Activated gamma-delta T cell treated with Interleukin-2 at 50 U/mL for 16 hours (primary cell): ENCODE measurements around the gene FAM210B.
A peak's percentile ranks its signal among the peaks of the same experiment; 100 is the strongest.
"Not testable (repeated sequence)": the region's sequence is repeated elsewhere in the genome, so short reads cannot be mapped to it uniquely, and the experiment has no call there.

Experiments used
- DNase-seq: peaks from one replicate; pipeline ENCODE4 v3.0.0-alpha.2; 2020

The FAM210B gene, protein sequence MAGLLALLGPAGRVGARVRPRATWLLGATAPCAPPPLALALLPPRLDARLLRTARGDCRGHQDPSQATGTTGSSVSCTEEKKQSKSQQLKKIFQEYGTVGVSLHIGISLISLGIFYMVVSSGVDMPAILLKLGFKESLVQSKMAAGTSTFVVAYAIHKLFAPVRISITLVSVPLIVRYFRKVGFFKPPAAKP

DNA sequence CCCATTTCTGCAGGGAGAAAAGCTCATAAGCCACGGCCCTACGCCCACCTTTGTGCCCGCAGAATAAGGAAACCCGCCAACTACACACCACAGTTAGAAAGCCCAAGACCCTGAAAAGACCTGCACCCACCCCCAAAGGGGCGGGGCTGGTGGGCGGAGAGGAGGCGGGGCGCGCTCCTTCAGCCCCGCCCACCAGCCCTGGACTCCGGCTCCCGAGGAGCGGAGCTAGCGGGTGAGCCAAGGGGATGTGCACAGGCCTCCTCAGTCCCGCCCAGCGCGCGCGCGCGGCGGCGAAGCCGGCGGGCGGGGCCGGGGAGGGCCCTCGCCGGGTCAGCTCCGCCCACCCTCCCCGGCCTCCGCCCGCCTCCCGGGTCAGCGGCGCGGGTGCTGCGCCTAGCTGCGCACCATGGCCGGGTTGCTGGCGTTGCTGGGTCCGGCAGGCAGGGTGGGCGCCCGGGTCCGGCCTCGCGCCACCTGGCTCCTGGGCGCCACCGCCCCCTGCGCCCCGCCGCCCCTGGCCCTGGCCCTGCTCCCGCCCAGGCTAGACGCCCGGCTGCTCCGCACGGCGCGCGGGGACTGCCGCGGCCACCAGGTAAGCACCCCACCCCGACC is at the start of gene FAM210B:
Gene FAM210B, plus strand, starts transcription at position 375 of the 612 bp plus-strand sequence. Its CDS starts 32 bp downstream, at position 407.
- peak; percentile 76 for DNase-seq

DNA sequence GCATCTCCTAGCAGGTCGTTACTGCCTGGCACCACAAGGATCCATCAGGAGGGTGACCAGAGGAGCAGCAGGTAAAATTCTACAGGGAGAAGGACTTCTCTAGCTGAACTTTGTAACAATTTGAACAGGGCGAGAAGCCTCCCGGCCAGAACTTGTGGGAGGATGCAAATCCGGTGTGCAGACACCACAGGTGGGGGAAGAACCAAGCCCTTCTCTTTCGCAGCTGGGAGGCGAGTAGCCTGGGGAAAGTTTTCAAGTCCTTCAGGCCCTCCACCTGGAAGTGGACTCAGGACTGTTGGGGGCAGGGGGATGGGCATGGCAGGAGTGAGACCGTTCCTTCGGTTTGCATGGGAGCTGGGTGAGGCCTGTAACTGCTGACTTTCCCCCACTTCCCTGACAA is 42.7 kb upstream of the FAM210B start:
- no peak for DNase-seq

DNA sequence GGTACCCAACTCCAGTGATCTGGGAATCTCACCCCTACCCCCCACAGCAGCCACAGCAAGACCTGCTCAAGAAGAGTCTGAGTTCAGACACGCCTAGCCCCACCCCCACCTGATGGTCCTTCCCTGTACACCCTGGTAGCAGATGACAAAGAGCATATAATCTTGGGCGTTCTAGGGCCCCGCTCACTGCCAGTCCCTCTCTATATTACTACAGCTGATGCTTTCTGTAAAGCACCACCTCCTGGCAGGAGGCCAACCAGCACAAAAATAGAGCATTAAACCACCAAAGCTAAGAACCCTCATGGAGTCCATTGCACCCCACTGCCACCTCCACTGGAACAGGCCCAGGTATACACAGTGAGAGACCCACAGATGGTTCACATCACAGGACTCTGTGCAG is 42.3 kb upstream of the FAM210B start:
- DNase-seq, result no peak

DNA sequence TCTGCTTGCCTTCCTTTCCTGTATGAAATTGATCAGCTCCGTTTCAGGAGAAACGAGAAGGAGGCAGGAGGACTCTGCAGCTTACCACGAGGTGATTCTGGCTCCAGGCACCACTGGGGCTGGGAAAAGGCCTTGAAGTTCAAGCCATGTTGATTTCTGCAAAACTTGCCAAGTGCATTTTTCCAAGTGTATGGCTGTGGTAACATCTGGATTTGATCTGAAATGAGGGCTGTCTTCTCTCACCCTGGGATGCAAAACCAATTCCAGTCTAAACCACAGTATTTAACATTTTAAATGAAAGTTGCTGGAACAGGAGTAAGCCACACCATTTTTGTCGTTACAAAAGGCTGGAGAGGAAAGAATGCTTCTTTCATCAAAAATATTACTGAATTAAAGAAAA is 36.1 kb upstream of the FAM210B start:
- DNase-seq, result no peak

DNA sequence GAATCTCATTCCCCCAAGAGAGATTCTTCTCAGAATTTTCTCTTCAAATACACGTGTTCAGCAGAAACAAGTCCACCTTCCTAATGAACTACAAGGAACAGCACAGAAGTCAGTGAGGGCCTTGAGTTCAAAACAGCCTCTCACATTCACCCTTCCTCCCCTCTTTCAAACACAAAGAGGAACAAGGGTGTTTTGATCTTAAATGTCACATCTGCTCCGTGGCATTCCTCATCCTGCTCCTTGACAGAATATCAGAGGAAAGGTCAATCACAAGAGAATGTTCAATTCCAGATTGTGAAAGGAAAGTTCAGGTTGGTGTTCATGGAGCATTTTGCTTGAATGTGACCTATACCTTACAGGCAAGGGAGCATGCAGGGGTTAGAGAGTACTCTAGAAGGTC is 35.6 kb upstream of the FAM210B start:
- no peak for DNase-seq

DNA sequence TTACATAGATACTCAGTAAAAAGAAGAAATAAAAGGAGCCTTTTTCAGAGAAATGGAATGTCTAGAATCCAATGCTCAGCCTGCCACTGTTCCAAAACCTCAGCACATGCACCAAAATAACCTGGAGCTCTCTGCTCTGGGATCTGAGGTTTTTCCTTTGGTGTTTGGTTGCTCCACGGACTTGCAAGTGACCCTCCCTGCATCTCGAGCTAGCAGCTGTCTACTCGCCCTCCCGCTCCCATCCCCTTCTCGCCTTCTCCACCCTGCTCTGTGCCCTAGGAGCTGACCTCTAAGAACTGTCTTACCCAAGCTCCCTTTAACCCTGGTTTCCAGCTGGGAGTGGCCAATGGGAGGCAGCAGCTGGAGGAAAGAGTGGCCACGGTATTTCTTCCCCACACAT is 35.1 kb upstream of the FAM210B start:
- no peak for DNase-seq

DNA sequence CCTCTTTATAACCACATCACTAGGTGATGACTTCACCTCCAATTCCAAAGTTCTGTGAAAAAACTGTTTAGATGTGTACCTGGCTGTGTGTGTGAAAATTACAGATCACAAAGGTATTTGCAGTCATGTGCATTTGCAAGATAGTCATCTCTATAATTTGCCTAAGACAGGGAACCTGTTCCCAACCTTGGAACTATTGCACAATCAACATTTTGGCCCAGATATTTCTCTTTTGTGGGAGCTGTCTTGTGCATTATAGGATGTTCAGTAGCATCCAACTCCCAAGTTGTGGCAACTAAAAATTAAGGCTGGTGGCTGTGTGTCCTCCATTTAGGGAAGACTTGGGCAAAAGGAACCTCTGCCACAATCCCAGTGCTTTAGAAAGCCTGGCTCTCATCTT is 34.0 kb upstream of the FAM210B start:
- DNase-seq, result no peak

DNA sequence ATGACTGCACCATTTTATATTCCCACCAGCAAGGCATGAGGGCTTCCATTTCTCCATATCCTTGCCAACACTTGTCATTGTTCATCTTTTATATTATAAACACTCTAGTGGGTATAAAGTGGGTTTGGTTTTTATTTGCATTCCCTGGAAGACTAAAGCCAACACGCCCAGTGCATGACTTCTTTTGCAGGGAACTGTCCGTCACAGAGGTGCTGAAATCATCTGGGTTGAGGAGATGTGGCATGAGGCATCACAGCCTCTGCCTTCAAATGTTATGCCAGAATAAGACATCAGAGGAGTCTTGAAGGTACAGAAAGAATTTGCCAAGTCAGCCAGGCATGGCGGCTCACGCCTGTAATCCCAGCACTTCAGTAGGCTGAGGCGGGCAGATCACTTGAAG is 29.9 kb upstream of the FAM210B start:
- DNase-seq, result no peak

DNA sequence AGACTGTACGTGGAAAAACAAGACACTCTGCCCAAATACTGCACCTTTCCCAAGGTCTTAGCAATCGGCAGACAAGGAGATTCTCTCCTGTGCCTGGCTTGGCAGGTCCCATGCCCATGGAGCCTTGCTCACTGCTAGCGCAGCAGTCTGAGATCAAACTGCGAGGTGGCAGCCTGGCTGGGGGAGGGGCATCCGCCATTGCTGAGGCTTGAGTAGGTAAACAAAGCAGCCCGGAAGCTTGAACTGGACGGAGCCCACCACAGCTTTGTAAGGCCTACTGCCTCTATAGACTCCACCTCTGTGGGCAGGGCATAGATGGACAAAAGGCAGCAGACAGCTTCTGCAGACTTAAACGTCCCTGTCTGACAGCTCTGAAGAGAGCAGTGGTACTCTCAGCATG is 22.1 kb upstream of the FAM210B start:
- DNase-seq, result not testable (repeated sequence)

DNA sequence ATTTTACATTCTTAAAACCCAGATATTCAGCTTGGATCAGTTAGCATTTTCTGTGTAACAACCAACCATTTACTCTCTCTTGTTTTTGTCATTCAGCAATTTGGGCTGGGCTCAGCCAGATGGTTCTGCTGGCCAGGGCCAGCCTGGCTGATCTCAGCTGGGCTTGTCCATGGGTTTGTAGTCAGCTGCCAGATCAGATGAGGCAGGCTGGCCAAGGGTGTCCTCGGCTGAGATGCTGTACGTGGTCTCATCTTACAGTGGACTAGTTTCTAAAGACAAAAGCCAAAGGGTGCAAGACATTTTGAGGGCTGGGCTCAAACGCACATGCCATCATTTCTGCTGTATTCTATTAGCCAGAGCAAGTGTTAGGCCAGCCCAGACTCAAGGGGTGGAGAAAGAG is 16.0 kb upstream of the FAM210B start:
- no peak for DNase-seq

DNA sequence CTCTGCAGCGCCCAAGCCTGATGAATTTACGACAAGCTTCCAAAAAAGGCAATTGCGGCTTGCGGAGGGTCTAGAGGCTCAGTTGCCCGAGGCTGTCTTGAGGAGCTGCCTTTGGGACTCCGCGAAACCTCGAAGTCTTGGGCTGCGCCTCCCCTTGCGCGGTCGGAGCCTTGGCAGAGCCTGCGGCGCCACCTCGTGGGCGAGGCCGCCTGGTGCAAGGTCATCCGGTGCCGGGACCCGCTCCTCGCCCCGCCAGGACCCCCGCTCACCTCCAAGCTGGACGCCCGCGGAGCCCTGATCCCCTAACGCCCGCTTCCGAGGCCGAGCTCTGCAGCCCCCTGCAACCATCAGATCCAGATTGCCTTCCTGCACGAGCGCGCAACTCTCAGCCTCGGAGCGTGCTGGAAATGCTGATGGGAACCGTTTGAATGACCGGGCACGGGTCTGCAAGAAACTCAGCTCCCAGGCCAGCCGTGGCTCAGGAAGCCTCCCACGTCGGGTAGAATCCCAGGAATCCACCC is 14.9 kb upstream of the FAM210B start:
- no peak for DNase-seq

DNA sequence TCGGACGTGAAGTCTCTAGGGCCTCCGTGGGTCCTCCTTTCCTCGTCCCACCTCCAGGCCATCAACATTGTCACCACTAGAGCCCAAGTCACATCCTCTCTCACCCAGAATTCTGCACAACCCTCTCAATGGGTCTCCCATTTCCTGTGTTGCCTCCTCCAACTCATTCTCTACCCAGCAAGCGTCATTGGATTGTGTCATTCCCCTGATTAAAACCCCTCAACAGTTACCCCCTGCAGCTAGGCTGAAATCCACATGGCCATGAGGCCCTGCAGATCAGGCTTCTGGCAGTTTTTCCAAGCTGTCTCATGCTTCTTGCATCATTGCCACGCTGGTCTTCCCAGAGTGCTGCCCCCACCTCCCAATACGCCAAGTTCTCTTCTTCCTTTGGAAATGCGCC is 12.9 kb upstream of the FAM210B start:
- no peak for DNase-seq

DNA sequence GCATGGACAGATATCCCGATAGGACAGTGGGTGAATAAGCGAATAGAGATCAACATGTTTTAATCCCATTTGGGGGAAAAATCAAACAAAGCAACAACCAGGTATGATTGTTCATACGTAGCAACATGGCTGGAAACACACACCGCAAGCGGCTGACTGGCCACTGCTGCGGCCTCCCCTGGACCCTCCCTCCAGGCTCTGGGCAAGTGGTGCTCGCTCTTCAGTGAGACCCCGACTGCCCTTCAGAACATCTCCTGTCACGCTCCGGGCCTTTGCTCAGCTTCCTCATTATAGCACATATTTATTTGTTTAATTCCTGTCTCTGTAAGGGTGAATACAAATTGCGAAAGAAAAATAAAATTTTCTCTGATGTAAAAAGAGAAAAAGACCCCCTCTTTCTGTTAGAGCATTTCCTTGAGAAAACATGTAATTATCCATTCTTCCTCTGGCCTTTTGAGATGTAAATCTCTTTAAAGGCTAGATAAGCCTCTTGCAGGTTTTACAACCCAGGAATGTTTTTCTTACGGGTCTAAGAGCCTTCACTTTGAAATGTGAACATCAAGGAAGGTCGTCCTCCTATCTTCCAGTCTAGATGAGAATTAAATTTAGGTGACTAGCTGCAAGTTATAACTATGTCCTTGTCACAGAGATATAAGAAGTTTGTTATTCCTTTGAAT is 11.0 kb upstream of the FAM210B start:
- DNase-seq, result no peak

DNA sequence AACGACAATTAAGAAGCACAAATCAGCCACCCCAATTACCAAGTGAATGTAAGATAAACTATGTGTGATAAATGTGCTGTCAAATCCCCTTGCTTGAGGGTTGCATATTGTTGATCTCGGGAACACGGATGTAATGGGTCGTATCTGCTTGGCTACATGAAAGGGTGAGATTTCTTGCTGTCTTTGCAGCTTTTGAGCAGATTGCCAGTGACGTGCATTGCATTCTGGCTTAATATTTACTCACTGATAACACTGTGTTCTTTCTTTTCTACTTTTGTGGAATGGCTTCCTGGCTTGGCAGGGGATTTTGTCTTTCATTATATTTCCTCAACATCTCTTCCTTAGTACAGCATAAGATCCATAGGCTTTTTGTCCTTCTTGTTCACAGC is 10.5 kb upstream of the FAM210B start:
- DNase-seq, result no peak

DNA sequence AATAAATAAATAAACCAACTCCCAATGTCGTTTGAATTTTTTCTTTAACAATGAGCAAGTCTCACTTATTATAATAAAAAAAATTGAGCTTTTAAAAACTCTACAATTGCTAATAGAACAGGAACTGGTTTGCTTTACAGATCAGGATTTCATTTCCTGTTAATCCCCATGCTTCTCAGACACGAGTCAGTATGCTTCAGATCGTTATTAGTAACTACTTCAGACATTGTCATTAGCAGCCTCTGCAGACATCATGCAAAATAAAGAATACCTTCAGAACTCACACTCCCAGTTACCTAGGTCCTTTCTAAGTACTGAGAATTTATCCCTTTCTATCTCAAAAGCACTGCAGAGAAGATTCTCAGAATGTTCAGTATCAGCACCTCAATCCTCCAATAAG is 10.0 kb upstream of the FAM210B start:
- no peak for DNase-seq

DNA sequence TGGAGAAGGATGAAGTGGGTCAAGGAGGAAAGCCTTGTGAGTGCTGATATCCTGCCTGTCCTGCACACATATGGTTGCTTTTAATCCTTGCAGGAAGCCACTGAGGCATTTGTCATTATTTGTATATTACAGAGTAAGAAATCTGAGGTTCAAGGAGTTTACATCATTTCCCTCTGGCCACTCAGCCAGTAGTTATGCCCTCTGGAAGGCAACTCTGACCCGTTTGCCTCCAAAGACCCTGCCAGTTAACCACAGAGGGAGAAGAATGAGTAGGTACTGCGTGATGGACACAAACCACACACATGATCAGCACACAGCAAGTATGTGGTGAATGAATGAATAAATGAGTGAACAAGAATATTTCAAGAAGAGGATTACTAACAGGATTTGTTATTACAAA is 7.9 kb upstream of the FAM210B start:
- DNase-seq, result no peak

DNA sequence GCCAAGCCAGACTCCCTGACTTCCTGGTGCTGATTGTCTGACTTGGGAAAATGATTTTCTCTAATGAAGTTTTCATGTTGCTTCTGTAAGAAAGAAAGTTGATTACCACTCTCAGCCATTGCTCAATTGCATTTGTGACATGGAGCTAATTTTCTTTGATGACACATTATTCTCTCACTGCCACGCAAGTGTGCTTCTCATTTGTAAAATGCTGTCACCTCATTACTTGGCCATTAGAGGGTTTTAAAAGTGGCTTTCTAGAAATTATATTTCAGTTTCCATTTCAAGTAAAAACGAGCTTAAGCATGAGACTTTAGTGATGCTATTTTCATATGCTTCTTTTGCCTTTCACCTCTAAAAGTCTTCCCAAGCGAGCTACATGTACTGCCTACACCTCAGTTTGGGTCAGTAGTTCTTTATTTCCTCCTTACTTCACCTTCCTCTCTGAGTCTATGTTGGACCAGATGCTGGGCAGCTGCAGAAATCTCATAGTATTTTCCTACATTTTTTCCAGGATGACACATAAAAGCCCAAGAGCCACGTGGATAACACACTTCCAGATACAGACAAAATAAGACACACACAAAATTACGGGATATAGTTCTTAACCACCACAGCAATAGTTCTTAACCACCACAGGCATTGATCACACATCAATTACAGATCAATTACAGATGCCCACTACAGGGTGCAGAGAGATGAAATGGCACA is 6.3 kb upstream of the FAM210B start:
- DNase-seq, result no peak

DNA sequence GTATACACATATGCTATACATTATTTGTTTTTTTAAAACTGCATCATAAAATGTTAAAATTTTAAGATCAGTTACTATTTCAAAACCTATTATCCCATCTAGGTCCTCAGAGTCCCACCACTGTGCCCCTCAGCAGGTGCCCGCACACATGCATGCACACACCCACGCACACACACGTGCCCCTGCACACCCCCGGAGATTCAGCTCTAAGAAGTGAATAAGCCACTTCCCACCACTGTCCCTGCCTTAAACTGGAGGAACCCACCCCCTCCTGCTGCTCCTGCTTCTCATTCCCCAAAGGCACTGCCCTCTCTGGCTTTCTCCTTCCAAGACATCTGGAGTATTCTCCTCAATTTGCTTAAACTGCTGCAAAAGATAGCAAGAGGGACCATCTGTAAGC is 5.4 kb upstream of the FAM210B start:
- DNase-seq, result no peak

DNA sequence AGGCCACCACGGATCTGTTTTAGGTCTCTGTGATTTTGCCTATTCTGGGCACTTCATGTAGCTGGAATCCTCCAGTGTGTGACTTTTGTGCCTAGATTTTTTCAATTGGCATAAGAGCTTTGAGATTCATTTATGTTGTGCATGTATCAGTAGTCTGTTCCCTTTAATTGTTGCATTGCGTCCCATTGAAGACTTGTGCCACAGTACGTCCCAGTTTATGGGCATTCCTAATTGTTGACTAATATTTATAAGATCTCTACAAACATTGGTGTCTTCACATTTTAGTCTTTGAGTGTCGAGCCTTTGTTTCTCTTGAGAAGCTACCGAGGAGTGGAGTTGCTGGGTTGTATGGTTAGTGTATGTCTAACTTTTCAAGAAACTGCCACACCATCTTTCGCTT is 704 bp upstream of the FAM210B start:
- DNase-seq, result no peak

DNA sequence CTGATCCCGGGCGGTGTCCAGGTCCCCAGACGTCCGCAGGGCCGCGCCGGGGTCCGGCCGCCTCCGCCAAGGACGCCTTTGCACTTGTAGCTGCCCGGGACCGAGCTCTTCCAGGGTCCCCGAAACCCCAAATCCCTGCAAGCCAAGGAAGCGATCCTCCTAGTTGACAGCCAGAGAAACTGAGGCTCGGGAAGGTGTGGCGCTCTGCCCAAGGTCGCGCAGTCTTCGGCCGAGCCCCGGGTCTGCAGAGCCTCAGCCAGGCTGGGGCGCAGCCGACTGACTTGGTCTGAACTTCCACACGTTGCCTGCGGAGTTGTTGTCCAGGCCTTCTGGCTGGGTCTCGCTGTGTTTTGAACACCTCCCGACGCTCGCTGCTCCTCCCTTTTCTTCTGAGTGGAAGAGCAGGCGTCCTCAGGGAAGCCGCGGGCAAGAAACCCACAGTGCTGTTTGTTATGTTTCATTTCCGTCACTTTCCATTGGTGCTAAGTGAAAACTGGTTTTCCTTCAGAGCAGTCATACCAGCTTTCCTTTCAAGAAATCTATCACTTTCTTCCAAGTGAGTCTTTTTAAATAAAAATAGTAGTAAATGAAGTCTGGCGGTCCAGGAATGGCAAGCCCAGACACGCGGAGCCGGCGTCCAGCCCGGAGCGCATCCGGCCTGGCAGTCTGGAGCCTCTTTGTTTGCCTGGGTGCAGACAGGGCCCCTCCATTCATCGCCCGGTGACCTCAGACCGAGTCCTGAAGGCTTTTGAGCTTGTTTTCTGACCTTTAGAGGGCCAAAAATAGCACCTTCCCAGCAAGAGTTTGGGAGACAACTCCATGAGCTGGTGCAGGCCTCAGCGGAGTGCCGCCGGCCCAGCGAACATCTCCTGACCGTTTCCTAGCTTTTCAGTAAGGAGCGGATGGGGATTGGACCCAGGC is 698 bp downstream of the FAM210B start:
- DNase-seq, result peak; percentile 7

DNA sequence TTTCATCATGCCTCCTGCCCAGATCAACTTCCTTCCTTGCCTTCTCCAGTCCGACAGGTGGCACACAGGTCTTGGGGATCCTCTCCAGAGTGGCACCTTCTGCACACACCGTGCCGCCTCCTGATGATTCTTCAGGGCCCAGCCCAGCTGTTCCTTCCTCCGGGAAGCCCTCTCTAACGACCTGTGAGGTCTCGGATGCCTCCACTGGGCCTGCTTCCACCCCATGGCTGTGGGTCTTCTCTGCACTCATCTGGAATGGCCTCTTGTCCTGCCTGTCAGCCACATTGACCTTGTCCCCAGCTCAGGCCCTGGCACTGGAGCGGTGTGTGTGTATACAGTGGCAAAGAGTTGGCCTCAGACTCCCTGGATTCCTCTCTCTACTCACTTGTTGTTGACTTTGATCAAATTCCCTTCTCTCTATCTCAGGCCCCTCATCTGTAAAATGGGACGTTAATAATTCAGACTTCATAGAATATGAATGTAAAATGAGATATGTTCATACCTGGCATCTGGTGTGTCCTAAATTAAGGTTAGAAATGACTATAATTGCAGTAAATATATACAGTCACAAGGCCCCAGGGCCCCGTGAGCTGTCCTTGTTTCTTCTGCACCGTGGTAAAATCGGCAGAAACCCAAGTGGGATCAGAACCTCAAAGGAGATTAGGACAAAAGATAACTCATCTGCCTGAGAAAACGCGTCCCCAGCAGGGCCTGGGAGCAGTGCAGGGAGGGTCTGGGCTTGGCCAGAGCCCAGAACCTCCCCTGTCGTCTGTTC is 1.5 kb downstream of the FAM210B start:
- no peak for DNase-seq

DNA sequence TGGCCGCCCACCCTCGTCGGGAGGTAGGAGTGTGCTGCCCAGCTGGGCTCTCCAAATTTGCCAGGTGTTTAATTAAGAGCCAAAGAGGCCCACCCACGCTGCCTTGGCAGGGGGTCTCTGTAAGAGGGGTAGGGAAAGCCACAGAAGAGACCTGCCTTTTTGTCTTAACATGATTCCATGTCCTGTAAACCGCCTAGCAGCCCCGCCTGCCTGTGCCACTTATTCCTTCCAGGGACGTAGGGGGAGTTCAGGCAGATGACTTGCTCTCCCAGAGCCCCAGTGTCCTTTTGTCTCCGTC is 2.1 kb downstream of the FAM210B start:
- no peak for DNase-seq
